Measurements from ENCODE around the gene HDAC4.

DNA sequence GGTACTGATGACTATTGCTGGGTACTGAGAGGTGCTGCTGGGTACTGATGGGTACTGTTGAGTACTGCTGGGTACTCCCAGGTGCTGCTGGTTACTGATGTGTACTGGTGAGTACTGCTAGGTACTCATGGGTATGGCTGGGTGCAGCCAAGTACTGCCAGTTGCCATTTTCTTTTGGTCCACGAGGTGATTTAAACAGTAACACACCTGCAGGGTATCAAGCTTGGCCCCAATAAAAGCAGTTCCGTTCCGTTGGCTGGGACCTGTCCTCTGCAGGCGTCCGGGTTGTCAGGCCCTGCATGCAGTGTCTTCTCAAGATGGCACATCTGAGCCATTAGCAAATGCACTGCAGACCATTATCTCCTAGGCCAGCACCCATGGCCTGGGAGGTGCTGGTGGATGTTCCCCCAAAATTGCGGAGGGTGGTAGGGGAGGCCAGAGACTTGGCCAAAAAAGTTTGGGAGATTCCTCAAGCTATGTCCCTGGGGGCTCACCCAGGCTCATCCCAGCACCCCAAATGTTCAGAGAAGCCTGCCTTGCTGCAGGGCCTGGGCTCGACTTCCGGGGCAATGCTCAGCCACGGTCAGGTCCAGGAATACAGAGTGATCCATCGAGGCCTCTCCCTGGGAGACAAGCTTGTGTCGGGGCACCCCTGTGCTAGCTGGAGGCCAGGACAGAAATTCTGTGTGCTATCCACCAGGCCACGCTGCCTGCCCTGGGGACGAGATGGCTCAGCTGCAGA is 387.7 kb downstream of the HDAC4 start:
- TF ChIP-seq CTCF (IDR thresholded peaks at IDR 0.05 in 2 of 3, conservative IDR thresholded peaks at IDR 0.05 in 1 of 3; ENCODE audit: borderline replicate concordance in 1 of 3, insufficient read depth in 1 of 3, low read depth in 2 of 3, low read length in 2 of 3) (no peak), POLR2A (IDR thresholded peaks at IDR 0.05; ENCODE audit: borderline replicate concordance, extremely low read depth, insufficient read depth, insufficient read length) (no peak), EZH2phosphoT487 (IDR thresholded peaks at IDR 0.05; ENCODE audit: borderline replicate concordance) (no peak)
- TF ChIP-seq, protein P1, sequence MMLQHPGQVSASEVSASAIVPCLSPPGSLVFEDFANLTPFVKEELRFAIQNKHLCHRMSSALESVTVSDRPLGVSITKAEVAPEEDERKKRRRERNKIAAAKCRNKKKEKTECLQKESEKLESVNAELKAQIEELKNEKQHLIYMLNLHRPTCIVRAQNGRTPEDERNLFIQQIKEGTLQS (IDR thresholded peaks at IDR 0.05), result no peak
